GM18907 (cell line): ENCODE data around the gene KCNF1.

ENCODE experiments used
- ATAC-seq: cut with Tn5 transposase; IDR thresholded peaks from one replicate; pipeline ENCODE4 v1.9.1; 2021; ENCODE audit warnings: mild to moderate bottlenecking, moderate library complexity; ENCODE audit not compliant: unreplicated experiment

Gene KCNF1

GRCh38 chr2:10961490-10961875 lies 49.7 kb downstream of the KCNF1 start:
- ATAC-seq, result no peak

- ATAC-seq, result no peak
These were observed 50.3 kb downstream of the KCNF1 start for GRCh38 chr2:10962004-10962403.

GRCh38 chr2:10963155-10963554 lies 51.4 kb downstream of the KCNF1 start:
- no peak for ATAC-seq
